Measurements from ENCODE around the gene MDGA2. TPM values are rescaled to one million over a fixed set of nuclear protein-coding genes. Genes with fewer than 3 reads are reported as not detected.

MDGA2 gene
- total RNA-seq, 1 donor, result not detected

DNA sequence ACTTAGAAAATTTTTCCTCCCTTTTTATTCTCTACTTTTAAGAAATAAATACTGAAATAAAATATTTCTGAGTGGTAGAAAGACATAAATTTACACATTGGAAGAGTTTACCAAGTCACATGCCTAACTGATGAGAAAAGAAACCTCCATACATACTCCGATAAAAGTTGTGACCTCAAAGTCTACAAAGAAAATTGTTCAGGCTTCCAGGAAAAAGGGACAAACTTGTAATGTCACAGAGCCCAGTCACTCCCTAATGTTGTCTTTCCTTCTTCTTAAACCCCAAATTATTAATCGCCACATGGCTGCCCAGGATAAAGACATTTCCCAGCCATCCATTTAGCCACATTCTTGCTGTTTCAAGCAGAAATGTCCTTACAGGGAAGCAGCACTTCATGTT, 455.3 kb downstream of the MDGA2 start:
- no peak overlapping the region for H3K4me3 ChIP-seq (ENCODE audit: low read depth, low read length)
- no peak for TF ChIP-seq CTCF (IDR thresholded peaks at IDR 0.05; ENCODE audit: insufficient read depth, low read length)

GRCh38 chr14:47211263-47211662, 464.1 kb downstream of the MDGA2 start:
- DNase-seq (ENCODE audit: low read depth), result no peak
- TF ChIP-seq CTCF (IDR thresholded peaks at IDR 0.05; ENCODE audit: insufficient read depth, low read length), result no peak
- H3K4me3 ChIP-seq (ENCODE audit: low read depth, low read length), result no peak overlapping the region

More for the DNA sequence above, 455.3 kb downstream of the MDGA2 start:
- DNase-seq (ENCODE audit: low read depth), result no peak

DNA sequence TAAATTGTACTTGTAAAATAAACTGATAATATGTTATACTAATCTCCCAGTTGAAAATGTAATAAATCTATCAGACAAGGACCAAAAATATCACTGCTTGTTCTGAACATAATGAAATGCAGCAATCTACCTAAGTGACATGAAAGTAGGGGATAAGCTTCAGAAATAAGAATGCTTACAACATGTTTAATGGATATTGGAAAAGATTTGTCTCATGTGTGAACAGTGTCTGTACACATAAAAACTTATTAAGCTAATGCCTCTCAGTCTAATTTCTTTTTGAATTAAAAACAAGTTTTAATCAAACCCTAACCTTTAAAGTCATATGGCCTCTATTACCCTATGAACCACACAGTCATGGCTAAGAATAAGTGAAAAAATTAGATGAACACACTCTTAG, 465.3 kb downstream of the MDGA2 start:
- no peak for TF ChIP-seq CTCF (IDR thresholded peaks at IDR 0.05; ENCODE audit: insufficient read depth, low read length)

GRCh38 chr14:47208434-47208833, 467.0 kb downstream of the MDGA2 start:
- no peak for DNase-seq (ENCODE audit: low read depth)
- H3K4me3 ChIP-seq (ENCODE audit: low read depth, low read length), result no peak overlapping the region
- no peak for TF ChIP-seq CTCF (IDR thresholded peaks at IDR 0.05; ENCODE audit: insufficient read depth, low read length)

More for the DNA sequence above, 465.3 kb downstream of the MDGA2 start:
- H3K4me3 ChIP-seq (ENCODE audit: low read depth, low read length), result no peak overlapping the region
- no peak for DNase-seq (ENCODE audit: low read depth)

GRCh38 chr14:47207617-47208016, 467.8 kb downstream of the MDGA2 start:
- H3K4me3 ChIP-seq (ENCODE audit: low read depth, low read length), result no peak overlapping the region
- DNase-seq (ENCODE audit: low read depth), result no peak
- TF ChIP-seq CTCF (IDR thresholded peaks at IDR 0.05; ENCODE audit: insufficient read depth, low read length), result no peak

DNA sequence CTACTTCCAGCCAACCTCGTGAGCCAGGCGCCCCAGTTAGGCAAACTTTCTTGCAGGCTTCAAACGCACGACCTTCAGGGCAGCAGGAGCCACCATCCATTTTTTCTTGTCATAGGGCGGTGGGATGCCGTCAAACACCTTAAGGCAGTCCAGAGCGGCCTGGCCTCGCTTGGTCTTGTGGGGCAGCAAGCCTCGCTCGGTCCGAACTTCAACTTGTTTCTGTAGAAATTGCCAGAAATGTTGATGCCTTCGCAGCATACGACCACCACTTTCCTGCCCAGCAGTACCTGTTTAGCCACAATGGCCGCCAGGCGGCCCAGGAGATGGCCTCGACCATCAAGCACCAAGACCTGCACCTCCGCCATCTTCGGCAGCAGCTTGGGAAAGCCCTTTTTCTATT, 474.7 kb downstream of the MDGA2 start:
- DNase-seq (ENCODE audit: low read depth), result no peak
- no peak for TF ChIP-seq CTCF (IDR thresholded peaks at IDR 0.05; ENCODE audit: insufficient read depth, low read length)

DNA sequence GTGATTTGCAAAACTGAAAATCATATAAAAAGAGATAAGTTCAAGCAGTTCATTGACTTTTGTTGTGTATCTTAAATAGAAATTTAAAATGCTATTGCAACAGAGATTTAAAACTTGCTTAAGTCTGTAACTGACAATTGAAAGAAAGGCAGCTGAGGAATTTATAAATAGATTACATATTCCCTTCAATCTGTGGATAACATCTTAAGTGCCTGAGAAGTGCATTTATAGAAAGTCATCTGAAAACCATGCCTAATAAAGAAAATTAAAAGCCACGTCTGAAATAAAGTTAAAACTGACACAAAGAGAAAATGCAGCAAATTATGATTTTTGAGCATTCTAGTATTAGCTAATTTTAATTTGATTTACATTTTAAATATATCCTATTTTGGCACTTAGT, 479.8 kb downstream of the MDGA2 start:
- H3K4me3 ChIP-seq (ENCODE audit: low read depth, low read length), result no peak overlapping the region
- DNase-seq (ENCODE audit: low read depth), result no peak
- no peak for TF ChIP-seq CTCF (IDR thresholded peaks at IDR 0.05; ENCODE audit: insufficient read depth, low read length)

More for the DNA sequence above, 474.7 kb downstream of the MDGA2 start:
- H3K4me3 ChIP-seq (ENCODE audit: low read depth, low read length), result no peak overlapping the region

Measured in fibroblast of the aortic adventitia (primary cell).